ENCODE results near the gene TNS2.

The TNS2 gene

GRCh38 chr12:53101931-53102781 is 52.3 kb downstream of the TNS2 start:
- no peak overlapping the region for H3K27ac ChIP-seq (ENCODE audit: extremely low read depth, low read depth, low read length)
- CTCF ChIA-PET, result interaction anchor here (0.6 to 7.8 kb wide), 13 partner anchors 8 to 121 kb away, joined by 3 to 264 read pairs (median 4); no protein-coding TSS in a partner anchor
- no peak for TF ChIP-seq SP2 (tag by site-specific recombination; IDR thresholded peaks at IDR 0.05)
- TF ChIP-seq ZBTB21 (tag by site-specific recombination; IDR thresholded peaks at IDR 0.05), result no peak
- no peak for TF ChIP-seq PRDM1 (tag by site-specific recombination; IDR thresholded peaks at IDR 0.05)
- TF ChIP-seq ZNF521 (tag by site-specific recombination; IDR thresholded peaks at IDR 0.05), result no peak

GRCh38 chr12:53102883-53103807 is 53.3 kb downstream of the TNS2 start, which contains the start of gene SOAT2:
Gene SOAT2 (plus strand): TSS chr12:53103486. CDS start chr12:53103578, 92 bp downstream.
- TF ChIP-seq ZNF211 (tag by site-specific recombination; IDR thresholded peaks at IDR 0.05; ENCODE audit: low read depth), result no peak
- TF ChIP-seq ZNF26 (tag by site-specific recombination; IDR thresholded peaks at IDR 0.05), result no peak
- no peak for TF ChIP-seq ZNF623 (tag by site-specific recombination; IDR thresholded peaks at IDR 0.05)
- TF ChIP-seq KLF1 (tag by site-specific recombination; IDR thresholded peaks at IDR 0.05), result no peak
- no peak for TF ChIP-seq KLF16 (tag by site-specific recombination; IDR thresholded peaks at IDR 0.05)
- no peak for TF ChIP-seq GLI2 (tag by site-specific recombination; IDR thresholded peaks at IDR 0.05; ENCODE audit: borderline replicate concordance, low read depth)
- TF ChIP-seq ZNF785 (tag by site-specific recombination; IDR thresholded peaks at IDR 0.05), result no peak
- no peak for TF ChIP-seq ZSCAN30 (tag by site-specific recombination; IDR thresholded peaks at IDR 0.05)
- no peak for TF ChIP-seq MZF1 (tag by site-specific recombination; IDR thresholded peaks at IDR 0.05; ENCODE audit: borderline replicate concordance)
- TF ChIP-seq ZNF16 (tag by site-specific recombination; IDR thresholded peaks at IDR 0.05; ENCODE audit: low read depth), result no peak
- no peak for TF ChIP-seq PRDM1 (tag by site-specific recombination; IDR thresholded peaks at IDR 0.05)
- no peak for TF ChIP-seq ZNF18 (tag by site-specific recombination; IDR thresholded peaks at IDR 0.05)
- no peak for TF ChIP-seq ZNF423 (tag by site-specific recombination; IDR thresholded peaks at IDR 0.05)
- TF ChIP-seq ZNF302 (tag by site-specific recombination; IDR thresholded peaks at IDR 0.05; ENCODE audit: low read depth), result no peak
- Histone ChIP-seq H3K9me3 (ENCODE audit: control insufficient read depth, insufficient read depth, low read depth, low read length) (no peaks in the 10 kb centered on the region), H3K36me3 (ENCODE audit: control insufficient read depth in 2 of 2, insufficient read depth in 1 of 2, low read length in 2 of 2) (no peaks in the 10 kb centered on the region), H3K4me1 (ENCODE audit: control insufficient read depth, insufficient read depth, low read length) (no peaks in the 10 kb centered on the region), H3K4me3 (ENCODE audit: low read depth, low read length) (no peak within 1 kb of the TSS), H3K27ac (ENCODE audit: extremely low read depth, low read depth, low read length) (no peak within 1 kb of the TSS)
- CTCF ChIA-PET, result interaction anchor here (0.7 to 7.8 kb wide), 10 partner anchors 9 to 64 kb away, joined by 3 to 264 read pairs (median 4); no protein-coding TSS in a partner anchor
- POLR2A ChIA-PET, result interaction anchor here (1.0 to 1.7 kb wide), 2 partner anchors 24 to 37 kb away, joined by 3 to 8 read pairs; partner anchors contain the start of gene SPRYD3

More at GRCh38 chr12:53101931-53102781, 52.3 kb downstream of the TNS2 start:
- POLR2A ChIA-PET, result interaction anchor here (1.0 to 1.7 kb wide), 2 partner anchors 23 to 36 kb away, joined by 3 to 8 read pairs; partner anchors contain the start of gene SPRYD3
- H3K9me3 ChIP-seq (ENCODE audit: control insufficient read depth, insufficient read depth, low read depth, low read length), result no peaks in the 10 kb centered on the region
- H3K4me1 ChIP-seq (ENCODE audit: control insufficient read depth, insufficient read depth, low read length), result peaks cover 3% of the 10 kb centered on the region; the same call in 1 of the 2 replicates
- no peak overlapping the region for H3K4me3 ChIP-seq (ENCODE audit: low read depth, low read length)
- H3K36me3 ChIP-seq (ENCODE audit: control insufficient read depth in 2 of 2, insufficient read depth in 1 of 2, low read length in 2 of 2), result no peaks in the 10 kb centered on the region
